Head of caudate nucleus (tissue), 42 donors: ENCODE measurements around the gene BOLA2B.

Experiments
- DNase-seq, 42 donors: peaks; one replicate each; pipeline versions ENCODE4 v3.0.0 to v3.0.0-alpha.2; 2020 to 2021; ENCODE audit warnings: mixed read lengths in 7 of 42
- intact Hi-C: fragments of 100-400 bp; cut with DNase I; formaldehyde crosslinking; loops from one replicate; pipeline ENCODE4 v1.15.0; 2022

Gene BOLA2B

DNA sequence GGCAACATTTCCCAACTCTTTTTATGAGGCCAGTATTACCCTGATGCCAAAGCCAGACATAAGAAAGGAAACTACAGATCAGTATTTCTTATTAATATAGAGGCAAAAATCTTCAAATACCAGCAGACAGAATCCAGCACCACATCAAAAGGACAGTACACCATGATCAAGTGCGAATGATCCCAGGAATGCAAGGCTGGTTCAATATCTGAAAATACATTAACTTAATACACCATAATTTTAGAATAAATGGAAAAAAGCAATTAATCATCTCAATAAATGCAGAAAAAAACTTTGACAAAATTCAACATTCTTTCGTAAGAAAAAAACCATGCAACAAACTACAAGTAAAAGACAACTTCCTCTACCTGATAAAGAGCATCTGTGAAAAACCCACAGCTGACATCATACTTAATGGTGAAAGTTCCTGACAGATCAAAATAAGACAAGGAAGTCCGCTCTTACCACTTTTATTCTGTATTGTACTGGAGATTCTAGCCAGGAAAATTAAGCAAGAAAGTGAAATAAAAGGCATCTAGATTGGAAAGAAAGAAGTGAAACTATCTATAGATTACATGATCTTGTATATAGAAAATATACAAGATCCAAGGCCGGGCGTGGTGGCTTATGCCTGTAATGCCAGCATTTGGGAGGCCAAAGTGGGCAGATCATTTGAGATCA is 44.1 kb downstream of the BOLA2B start:
- no peak for DNase-seq
- intact Hi-C loops = no loop called here

DNA sequence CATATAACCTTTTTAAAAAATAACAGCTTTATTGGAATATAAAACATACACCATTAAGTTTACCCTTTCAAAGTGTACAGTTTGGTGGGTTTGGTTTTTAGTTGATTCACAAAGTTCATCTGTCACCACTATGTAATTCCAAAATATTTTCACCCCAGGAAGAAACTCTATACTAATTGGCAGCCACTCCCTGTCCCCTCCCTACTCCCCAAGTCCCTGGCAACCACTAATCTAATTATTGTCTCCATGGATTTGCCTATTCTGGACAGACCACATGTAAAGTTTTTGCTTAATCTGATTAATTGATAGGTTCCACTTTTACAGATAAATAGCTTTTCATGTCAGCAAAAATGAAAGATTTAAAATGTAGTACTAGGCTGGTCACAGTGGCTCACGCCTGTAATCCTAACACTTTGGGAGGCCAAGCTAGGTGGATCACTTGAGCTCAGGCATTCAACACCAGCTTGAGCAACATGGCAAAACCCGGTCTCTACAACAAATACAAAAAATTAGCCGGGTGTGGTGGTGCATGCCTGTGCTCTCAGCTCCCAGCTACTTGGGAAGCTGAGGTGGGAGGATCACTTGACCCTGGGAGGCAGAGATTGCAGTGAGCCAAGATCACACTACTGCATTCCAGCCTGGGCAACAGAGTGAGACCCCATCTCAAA is 45.5 kb downstream of the BOLA2B start:
- no peak for DNase-seq
- intact Hi-C loops = no loop called here

DNA sequence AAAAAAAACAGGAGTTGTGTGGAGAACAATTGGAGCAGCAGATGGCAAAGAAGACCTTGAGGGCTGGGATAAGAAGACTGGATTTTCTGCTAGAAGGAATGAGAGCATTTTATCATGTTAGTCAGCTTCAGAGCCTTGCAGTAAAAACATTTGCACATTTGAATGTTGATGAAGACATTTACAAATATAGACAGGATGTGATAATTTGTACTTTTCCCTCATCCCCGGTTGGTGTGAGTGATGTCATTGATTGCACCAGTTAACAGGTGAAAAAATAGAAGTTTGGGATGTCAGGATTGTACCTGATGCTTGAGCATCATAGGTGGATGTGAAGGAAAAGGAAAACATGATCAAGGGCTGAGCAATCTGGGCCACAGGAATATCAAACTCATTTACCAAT is 47.8 kb downstream of the BOLA2B start:
- DNase-seq = no peak
- intact Hi-C loops = no loop called here

DNA sequence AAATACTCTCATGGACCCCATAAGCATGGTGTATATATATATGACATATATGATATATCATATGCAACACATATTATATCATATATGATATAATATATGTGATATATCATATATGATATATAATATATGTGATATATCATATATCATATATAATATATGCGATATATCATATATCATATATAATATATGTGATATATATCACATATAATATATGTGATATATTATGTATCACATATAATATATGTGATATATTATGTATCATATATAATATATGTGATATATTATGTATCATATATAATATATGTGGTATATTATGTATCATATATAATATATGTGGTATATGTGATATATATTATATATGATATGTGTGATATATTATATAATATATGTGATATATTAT is 48.5 kb downstream of the BOLA2B start:
- no peak for DNase-seq
- intact Hi-C loops = no loop called here

DNA sequence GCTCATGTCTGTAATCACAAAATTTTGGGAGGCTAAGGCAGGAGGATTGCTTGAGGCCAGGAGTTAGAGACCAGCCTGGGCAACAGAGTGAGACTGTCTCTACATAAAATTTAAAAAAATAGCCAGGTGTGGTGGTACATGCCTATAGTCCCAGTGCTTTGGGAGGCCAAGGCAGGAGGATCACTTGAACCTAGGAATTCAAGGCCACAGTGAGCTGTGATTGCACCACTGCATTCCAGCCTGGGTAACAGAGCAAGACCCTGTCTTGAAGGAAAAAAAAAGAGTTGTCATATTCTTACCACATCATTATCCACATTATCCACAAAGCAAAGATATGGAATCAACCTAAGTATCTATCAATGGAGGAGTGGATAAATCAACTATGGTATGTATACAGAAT is 49.4 kb downstream of the BOLA2B start:
- no peak for DNase-seq
- intact Hi-C loops = no loop called here

DNA sequence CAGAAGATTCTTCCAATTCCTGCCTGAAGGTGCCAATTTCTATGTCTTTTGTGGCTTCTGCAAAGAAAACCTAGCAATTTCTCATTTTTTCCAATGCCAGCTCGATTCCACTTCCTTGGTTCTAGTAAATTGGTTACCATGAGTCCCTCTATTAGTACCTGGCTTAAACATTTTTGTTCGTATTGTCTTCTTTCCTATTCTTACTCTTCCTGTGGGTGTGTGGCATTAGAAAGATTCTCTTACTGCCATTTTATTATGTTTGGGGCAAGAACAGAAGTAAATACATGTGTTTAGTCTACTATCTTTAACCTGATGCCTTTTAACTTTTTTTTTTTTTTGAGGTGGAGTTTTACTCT is 50.1 kb downstream of the BOLA2B start:
- intact Hi-C loops = no loop called here
- no peak for DNase-seq
